Astrocyte of the spinal cord (primary cell): ENCODE measurements around the gene C7orf33.
"Not testable (repeated sequence)": the region's sequence is repeated elsewhere in the genome, so short reads cannot be mapped to it uniquely, and the experiment has no call there.

ENCODE experiments used
- DNase-seq: peaks from one replicate; pipeline ENCODE4 v3.0.0; 2011; ENCODE audit warnings: low read depth, low spot score
- H3K4me3 ChIP-seq: 2 replicates; pipeline ENCODE4 v1.5.1; 2011; ENCODE audit warnings: low read depth, mild to moderate bottlenecking, low read length, moderate library complexity
- CTCF ChIP-seq: IDR thresholded peaks from 2 replicates; pipeline ENCODE4 v1.5.1; 2012; ENCODE audit warnings: low read depth, mild to moderate bottlenecking, low read length, inconsistent platforms
- in situ Hi-C: cut with HindIII; loops from 2 replicates; pipeline ENCODE4 v1.10.0; 2017; ENCODE audit warnings: low sequenced_read_pairs

Gene C7orf33

GRCh38 chr7:148547951-148548350 is 42.6 kb upstream of the C7orf33 start:
- no peak for TF ChIP-seq CTCF
- in situ Hi-C loops, result no loop called here
- H3K4me3 ChIP-seq, result no peak overlapping the region
- no peak for DNase-seq

GRCh38 chr7:148553979-148554378 is 36.6 kb upstream of the C7orf33 start:
- in situ Hi-C loops, result no loop called here
- TF ChIP-seq CTCF, result no peak
- H3K4me3 ChIP-seq, result no peak overlapping the region
- no peak for DNase-seq

DNA sequence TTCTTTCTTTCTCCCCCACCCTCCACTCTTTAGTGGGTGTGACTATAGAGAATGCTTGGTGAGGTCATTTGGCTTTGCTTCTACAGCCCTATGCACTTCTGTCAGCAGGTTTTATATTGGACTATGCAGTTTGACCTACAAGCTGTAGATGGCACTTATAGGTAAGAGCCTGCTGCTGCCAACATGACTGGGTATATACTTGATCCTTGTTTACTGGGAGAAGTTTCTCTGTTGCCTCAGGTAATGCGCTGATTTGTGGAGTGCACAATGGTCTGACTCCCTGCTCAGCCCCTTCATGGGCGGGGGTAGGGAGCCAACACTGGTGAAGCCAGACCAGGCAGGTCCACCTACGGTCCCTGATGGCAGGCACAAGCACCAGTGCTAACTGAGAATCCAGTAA is 33.7 kb upstream of the C7orf33 start:
- in situ Hi-C loops, result no loop called here
- no peak overlapping the region for H3K4me3 ChIP-seq
- TF ChIP-seq CTCF, result no peak
- DNase-seq, result no peak

DNA sequence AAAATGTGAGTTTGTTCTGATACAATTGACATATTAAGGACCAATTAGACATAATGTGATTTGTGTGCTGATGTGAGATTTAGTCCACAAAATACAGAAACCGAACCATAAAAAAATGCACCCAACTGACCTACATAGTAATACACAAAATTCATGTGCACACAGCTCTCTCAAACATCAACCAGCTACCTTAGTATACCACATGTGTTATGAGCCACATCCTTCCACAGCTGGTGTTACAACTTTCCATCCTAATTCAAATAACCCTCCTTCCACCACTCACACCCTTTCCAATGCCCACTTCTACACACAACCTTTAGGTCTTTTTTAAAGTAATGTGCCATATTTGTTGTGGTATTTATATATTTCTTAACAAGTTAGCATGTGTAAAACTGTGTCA is 31.7 kb upstream of the C7orf33 start:
- TF ChIP-seq CTCF, result no peak
- H3K4me3 ChIP-seq, result no peak overlapping the region
- in situ Hi-C loops, result no loop called here
- no peak for DNase-seq

GRCh38 chr7:148561099-148561498 is 29.5 kb upstream of the C7orf33 start:
- no peak for TF ChIP-seq CTCF
- DNase-seq, result no peak
- in situ Hi-C loops, result no loop called here

DNA sequence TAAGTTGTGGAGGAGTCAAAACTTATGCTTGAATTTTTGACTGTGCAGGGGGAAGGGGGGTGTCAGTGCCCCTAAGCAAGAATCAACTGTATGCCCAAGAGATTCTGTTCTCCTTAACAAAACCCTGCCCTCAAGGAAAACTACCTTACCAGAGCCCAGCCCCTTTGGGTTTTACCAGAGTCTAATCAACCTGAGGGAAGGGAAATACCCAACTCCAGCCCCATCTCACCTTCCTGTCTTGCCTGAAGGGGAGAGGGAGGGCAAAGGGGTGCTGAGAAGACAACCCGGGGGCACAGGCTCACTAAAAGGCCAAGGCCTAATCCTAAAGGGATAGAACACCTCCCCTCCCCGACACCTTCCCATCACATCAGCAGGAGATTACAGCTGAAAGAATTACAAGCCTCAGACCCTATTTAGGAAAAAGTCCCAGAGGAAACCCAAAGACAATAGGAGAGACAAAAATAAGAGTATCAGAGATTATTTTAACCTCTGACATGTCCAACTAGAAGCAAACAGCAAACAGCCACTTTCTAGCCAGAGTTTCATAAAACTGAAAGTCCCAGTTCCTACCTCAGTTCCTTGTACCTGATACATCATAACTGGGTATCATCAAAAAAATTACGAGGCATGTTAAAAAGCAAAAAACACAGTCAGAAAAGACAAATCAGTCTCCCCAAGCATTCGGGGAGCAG is 26.8 kb upstream of the C7orf33 start:
- in situ Hi-C loops, result no loop called here
- DNase-seq, result no peak
- TF ChIP-seq CTCF, result no peak
- H3K4me3 ChIP-seq, result no peak overlapping the region

More at GRCh38 chr7:148561099-148561498, 29.5 kb upstream of the C7orf33 start:
- no peak overlapping the region for H3K4me3 ChIP-seq

DNA sequence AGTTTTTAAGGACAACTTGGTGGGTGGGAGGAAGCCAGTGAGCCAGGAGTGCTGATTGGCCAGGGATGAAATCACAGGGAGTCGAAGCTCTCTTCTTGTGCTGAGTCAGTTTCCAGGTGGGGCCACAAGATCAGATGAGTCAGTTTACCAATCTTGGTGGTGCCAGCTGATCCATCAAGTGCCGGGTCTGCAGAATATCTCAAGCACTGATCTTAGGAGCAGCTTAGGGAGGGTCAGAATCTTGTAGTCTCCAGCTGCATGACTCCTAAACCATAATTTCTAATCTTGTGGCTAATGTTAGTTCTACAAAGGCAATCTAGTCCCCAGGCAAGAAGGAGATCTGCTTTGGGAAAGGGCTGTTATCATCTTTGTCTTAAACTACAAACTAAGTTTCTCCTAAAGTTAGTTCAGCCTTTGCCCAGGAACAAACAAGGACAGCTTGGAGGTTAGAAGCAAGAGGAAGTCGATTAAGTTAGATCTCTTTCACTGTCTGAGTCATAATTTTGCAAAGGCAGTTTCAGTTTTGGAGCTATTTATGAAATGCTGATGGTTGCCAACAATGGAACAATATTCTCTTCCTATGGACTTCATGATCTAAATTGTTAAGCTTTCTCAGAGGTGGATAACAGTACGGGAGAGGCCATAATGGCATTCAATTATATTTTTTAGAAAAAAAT is 26.2 kb upstream of the C7orf33 start:
- DNase-seq, result peak; percentile 29
- in situ Hi-C loops, H3K4me3 ChIP-seq: not testable (repeated sequence)
